GM21825 (cell line): ENCODE measurements around the gene FAM83B.
"Not testable (repeated sequence)": the region's sequence is repeated elsewhere in the genome, so short reads cannot be mapped to it uniquely, and the experiment has no call there.

Experiments
- ATAC-seq: cut with Tn5 transposase; IDR thresholded peaks from one replicate; pipeline ENCODE4 v1.9.1; 2021; ENCODE audit warnings: mild to moderate bottlenecking, moderate library complexity; ENCODE audit not compliant: unreplicated experiment

FAM83B gene

GRCh38 chr6:54860739-54861138 is 14.2 kb downstream of the FAM83B start:
- no peak for ATAC-seq

GRCh38 chr6:54861905-54862616 is 15.5 kb downstream of the FAM83B start:
- ATAC-seq = no peak

GRCh38 chr6:54864272-54864671 is 17.7 kb downstream of the FAM83B start:
- no peak for ATAC-seq

- no peak for ATAC-seq
Measured at GRCh38 chr6:54865091-54865631, 18.6 kb downstream of the FAM83B start.

- ATAC-seq = no peak
Measured at GRCh38 chr6:54868556-54868955, 22.0 kb downstream of the FAM83B start.

- ATAC-seq = no peak
Measured at GRCh38 chr6:54873599-54873998, 27.0 kb downstream of the FAM83B start.

GRCh38 chr6:54874349-54875048 is 27.9 kb downstream of the FAM83B start:
- ATAC-seq = no peak

GRCh38 chr6:54875539-54875938 is 29.0 kb downstream of the FAM83B start:
- no peak for ATAC-seq

GRCh38 chr6:54876365-54876764 is 29.8 kb downstream of the FAM83B start:
- no peak for ATAC-seq

- ATAC-seq = no peak
Measured at GRCh38 chr6:54876871-54877270, 30.3 kb downstream of the FAM83B start.

GRCh38 chr6:54877713-54878317 is 31.2 kb downstream of the FAM83B start:
- no peak for ATAC-seq

GRCh38 chr6:54878718-54879117 is 32.1 kb downstream of the FAM83B start:
- no peak for ATAC-seq

GRCh38 chr6:54879188-54879985 is 32.8 kb downstream of the FAM83B start:
- ATAC-seq = no peak

- no peak for ATAC-seq
Measured at GRCh38 chr6:54881067-54881730, 34.6 kb downstream of the FAM83B start.

GRCh38 chr6:54881891-54882290 is 35.3 kb downstream of the FAM83B start:
- ATAC-seq = not testable (repeated sequence)

- no peak for ATAC-seq
Measured at GRCh38 chr6:54886932-54887584, 40.5 kb downstream of the FAM83B start.

GRCh38 chr6:54891536-54891935 is 45.0 kb downstream of the FAM83B start:
- no peak for ATAC-seq

GRCh38 chr6:54892831-54893230 is 46.3 kb downstream of the FAM83B start:
- no peak for ATAC-seq

- no peak for ATAC-seq
Measured at GRCh38 chr6:54893818-54894217, 47.2 kb downstream of the FAM83B start.

GRCh38 chr6:54896302-54896701 is 49.7 kb downstream of the FAM83B start:
- ATAC-seq = no peak
